Lower leg skin (tissue), 3 donors: ENCODE measurements around the gene PET100.

Source experiments
- CTCF ChIP-seq, 3 donors: fragments of 450-650 bp; IDR thresholded peaks; one replicate each; pipeline ENCODE4 v1.5.1; 2016; ENCODE audit warnings: antibody characterized with exemption in 3 of 3, mild to moderate bottlenecking in 3 of 3, moderate library complexity in 2 of 3
- POLR2A ChIP-seq, 2 donors: fragments of 450-650 bp; IDR thresholded peaks; one replicate each; pipeline ENCODE4 v1.6.1; 2016 to 2017; ENCODE audit warnings: antibody characterized with exemption in 2 of 2, mild to moderate bottlenecking in 1 of 2, moderate library complexity in 1 of 2

DNA sequence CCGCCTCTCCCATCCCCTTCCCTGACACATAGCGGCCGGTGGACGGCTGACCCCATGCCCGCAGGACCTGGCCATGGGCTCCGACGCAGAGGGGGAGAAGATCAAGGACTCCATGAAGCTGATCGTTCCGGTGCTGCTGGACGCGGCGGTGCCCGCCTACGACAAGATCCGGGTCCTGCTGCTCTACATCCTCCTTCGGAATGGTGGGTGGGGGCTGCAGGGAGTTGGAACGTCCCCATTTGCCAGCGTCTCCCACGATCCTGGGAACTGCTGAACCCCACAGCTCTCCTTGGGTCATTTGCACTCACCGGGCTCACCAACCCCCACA lies 14.9 kb downstream of the PET100 start:
- TF ChIP-seq CTCF (IDR thresholded peaks at IDR 0.05), result no peak
- TF ChIP-seq POLR2A (IDR thresholded peaks at IDR 0.05), result no peak
